Hematopoietic multipotent progenitor cell treated with erythropoietin and hydrocortisone succinate and interleukin-3 and kit ligand, for 17 days (in vitro differentiated cells): ENCODE results near the gene ACSS2.

Source experiments
- DNase-seq: peaks from one replicate; pipeline ENCODE4 v3.0.0-alpha.2; 2015; ENCODE audit warnings: low spot score

The ACSS2 gene

DNA sequence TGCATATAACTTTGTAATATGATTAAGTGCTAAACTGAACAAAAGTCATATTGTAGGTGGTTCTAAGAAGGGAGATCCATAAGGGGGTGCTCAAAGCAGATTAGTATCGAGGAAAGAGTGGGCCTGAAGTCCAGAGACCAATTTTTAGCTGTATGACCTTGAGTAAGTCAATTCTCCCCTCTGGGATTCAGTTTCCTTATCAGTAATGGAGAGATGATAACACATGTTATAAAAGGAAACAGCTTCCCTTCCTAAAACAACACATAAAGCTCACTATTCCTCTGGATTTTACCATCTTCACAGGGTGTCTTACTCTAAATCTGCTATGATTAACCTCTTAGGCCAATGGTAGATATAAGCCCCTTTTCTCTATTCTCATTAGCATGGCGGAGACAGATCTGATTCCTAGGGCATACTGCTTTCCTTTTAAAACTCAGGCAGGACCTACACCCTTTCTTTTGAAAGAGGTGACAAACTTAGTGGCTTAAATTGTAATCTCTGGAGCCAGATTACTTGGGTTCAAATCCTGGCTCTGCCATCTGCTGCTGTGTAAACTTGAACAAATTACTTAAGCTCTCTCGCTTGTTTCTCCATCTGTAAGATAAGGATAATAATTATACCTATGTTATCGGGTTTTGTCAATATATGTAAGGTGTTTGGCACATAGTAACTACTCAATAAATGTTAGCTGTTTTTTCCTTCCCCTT, 39.5 kb downstream of the ACSS2 start:
- DNase-seq: no peak

DNA sequence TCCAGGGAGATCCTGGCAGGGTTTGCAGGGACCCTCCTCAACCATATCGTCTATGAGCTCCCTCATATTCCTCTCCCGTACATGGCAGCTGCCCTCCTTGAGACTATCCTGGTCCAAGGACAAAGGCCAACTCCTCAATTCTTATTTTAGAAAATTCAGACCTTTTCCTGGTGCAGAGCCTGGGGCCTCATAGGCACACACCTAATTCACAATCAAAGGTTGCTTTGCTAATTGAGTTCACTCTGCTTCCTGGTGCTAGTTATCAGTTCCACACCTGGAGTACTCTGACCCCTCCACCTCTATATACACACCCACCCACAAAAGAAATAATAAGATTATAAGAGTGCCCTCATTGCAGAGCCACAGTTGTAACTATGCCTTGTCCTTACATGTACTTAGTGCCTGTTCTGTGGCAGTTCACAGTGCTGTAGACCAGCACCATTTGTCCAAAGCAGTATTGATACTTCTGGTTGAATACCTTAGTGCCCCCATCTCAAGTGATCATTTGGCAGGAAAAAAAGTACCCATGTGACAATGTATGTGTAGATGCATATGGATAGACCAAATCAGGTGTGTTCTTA, 40.5 kb downstream of the ACSS2 start:
- DNase-seq: no peak

DNA sequence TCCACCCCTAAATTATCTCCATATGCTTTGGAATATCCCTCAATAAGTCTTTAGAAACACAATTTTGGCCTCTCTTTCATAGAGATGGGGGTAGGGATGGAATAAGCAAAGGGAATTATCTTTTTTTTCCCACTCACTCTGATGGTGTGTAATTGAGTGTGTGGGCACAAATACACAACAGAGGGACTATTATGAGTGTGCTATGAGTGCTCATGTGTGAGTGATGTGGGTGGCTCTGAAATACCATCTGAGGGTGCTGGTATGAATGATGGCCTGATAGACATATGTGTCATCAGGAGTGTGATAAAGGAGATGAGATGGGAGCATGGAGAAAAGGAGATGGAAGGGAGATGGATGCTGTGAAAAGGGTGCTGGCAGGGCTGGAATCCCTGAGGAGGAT, 43.6 kb downstream of the ACSS2 start:
- DNase-seq: no peak

DNA sequence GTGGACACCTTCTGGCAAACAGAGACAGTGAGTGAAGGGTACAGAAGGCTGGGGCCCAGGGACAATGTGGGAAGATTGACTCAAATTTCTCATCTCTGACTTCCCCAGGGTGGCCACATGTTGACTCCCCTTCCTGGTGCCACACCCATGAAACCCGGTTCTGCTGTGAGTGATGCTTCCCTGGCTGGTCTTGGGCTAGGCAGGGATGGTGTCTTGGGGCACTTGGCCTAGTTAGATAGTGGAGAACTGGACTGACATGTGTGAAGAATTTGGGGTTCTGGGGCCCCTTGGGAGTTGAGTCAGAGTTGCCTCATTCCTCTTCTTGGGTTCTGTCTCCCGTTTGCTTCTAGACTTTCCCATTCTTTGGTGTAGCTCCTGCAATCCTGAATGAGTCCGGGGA, 45.0 kb downstream of the ACSS2 start:
- DNase-seq: no peak

DNA sequence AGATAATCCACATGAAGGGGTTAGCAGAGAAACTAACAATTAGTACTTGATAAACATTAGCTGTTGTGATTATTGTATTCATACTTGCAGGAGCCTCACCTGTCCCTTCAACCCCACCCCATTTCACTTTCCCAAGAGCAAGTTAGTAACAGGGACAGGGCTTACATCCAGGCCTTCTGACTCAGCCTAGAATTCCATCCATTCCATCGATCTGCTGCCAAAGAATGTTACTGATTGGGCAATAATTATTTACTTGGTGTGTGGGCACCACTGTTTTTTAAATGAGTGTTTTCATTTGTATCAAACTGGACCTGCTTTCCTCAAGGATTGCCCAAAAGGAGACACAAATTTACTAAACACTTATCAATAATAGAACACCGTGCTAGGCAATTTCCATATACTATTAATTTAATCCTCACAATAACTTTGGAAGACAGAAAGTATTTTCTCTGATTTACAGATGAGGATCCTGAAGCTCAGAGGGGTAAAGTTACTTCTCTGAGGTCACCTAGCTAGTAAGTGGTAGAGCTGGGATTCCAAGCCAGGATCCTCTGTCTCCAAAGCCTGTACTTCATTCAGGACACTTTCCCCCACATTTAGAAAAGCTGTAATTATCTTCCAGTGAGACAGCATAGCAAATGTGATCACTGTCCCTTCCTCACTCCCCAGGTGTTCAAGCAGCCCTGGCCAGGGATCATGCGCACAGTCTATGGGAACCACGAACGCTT, 46.4 kb downstream of the ACSS2 start:
- DNase-seq: no peak

DNA sequence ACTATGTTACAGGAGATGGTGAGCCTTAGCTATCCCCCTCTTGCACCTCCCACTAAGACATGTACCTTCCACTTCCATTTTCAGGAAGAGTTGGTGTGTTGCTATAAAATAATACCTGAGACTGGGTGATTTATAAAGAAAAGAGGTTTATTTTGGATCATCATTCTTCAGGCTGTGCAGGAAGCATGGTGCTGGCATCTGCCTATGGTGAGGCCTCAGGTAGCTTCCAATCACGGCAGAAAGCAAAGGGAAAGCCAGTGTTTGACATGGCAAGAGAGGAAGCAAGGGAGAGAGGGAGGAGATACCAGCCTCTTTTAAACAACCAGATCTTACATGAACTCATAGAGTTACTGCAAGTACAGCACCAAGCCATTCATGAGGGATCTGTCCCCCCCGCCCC, 47.0 kb downstream of the ACSS2 start:
- DNase-seq: no peak

DNA sequence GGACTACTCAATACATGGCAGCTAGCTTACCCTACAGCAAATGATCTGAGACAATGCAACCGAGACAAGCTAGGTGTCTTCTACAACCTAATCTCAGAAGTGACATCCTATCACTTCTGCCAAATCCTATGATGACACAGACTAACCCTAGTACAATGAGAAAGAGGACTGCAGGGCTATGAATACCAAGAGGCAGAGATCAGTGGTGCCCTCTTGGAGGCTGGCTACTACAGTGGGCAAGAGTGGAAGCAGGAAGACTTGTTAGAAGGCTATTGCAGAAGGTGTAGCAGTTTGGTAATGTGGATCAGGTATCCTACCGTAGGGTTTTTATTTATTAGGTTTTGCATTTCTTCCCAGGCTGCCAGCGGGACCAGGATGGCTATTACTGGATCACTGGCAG, 48.9 kb downstream of the ACSS2 start:
- no peak for DNase-seq

DNA sequence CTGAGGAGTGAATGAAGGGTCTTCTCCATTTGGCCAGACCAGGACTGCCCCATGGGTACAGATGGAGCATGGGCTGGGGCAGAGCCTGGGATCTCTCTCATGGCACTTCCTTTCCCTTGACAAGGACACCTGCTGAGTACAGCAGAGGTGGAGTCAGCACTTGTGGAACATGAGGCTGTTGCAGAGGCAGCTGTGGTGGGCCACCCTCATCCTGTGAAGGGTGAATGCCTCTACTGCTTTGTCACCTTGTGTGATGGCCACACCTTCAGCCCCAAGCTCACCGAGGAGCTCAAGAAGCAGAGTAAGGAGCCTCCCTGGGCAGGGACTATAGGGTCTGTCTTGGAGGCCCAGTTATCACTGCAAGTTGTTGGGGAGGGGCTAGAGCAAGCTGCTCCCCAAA, 49.6 kb downstream of the ACSS2 start:
- no peak for DNase-seq

DNA sequence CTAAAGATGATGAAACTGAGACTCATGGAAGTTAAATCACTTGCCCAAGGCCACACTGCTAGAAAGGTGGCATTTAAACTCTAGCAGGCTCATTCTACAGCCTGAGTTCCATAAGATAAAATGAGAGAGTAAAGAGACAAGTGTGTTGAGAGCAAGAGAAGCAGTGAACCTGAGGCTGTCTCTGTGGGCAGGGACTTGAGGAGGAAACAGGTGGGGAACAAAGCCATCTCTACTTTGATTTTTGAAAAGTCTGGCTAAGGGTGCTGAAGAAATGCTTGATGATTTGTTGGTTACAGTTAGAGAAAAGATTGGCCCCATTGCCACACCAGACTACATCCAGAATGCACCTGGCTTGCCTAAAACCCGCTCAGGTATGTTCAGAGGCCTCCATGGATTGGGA, 50.2 kb downstream of the ACSS2 start:
- DNase-seq: no peak

DNA sequence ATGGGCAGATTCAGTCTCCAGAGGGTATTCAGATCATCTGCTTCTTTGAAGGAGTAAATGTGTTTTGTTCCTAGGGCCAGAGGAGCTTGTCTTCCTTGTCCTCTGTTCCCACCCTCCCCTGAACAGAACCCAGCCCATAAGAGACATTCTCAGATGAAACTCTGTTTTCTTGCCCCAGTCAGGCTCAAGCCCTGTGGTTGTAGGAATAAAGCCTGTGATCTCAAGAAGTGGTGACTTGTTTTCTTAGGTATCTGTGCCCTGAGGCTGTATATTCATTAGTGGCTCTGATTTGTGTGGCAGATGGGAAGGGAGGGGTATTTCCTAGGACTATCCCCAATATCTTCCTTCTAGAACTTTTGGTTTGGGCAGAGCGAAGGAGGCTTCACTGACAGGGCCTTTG, 51.3 kb downstream of the ACSS2 start:
- no peak for DNase-seq

DNA sequence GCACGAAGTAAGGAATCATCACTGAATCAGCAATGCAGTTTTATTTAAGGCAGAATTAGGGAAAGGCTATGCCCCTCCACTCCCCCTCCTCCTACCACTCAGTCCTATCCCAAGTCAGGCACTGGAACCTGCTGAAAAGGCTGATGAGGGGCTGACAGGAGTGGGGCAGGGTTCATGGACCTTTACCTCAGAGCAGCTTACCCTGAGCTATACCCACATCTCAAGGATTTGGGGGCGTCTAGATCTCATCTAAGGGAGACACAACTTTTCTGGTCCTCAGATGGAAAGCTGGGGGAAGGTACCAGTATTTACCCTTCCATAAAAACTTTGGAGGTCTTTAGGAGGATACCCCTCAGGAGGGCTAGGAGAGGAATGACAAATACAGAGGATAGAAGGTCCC, 52.0 kb downstream of the ACSS2 start:
- DNase-seq: no peak

DNA sequence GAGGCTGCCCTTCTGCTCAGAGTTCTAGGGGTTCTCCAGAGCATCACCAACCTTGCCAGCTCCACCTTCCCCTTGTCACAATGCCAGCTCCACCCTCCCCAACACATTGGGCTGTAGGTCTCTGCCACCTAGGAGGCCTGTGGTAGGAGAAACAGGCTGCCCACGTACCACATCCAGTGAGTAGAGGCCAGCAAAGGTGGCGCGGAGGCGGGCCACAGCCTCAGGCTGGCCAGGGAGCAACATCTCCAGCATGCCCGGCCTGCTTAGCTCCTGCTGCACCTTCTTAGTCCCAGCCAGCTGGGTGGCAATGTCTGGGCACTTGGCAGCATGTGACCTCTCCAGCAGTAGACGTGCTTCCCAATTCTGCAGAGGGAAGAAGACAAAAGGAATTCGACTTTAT, 55.4 kb downstream of the ACSS2 start:
- no peak for DNase-seq

DNA sequence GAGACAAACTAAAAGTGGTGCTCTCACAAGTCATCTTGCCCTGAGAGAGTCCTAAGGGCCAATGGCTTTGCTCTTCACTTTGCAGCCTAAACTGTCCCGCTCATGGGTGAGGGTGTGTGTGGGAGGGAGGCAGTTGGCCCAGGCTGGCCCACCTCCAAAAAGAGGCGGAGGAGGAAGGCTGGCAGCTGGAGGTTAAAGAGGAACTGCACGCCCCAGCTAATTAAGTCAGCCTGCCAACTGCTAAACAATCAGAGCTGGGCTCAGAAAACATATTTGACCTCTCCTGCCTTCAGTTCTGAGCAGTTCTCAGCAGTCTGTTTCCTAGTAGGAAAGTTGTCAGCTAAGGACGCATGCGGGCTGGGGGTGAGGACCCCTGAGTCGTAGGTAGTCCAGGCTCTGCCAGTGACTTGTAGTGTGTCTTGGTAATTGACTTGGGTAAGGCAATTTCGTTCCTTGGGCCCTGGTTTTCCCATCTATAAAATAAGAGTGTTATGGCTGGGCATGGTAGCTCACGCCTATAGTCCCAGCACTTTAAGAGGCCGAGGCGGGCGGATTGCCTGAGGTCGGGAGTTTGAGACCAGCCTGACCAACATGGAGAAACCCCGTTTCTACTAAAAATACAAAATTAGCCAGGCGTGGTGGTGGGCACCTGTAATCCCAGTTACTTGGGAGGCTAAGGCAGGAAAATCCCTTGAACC, 62.2 kb downstream of the ACSS2 start:
- DNase-seq: peak; percentile 11

DNA sequence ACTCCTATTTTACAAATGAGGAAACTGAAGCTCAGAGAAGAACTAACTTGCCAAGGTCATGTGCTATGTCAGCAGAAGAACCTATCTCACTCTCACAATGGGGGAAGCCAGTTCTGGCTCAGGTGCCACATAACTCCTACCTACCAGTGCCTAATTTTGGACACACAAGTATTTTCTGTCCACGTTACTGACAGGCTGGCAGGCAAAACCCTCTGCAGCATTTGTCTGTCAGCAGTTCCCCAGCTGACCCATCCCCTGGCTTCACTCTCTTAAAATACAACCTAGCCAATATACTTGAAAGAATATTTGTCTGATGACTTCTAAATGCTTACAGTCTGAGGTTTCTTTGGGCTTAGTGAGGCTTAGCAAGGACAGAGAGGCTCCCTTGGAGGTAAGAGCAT, 63.7 kb downstream of the ACSS2 start:
- DNase-seq: no peak

DNA sequence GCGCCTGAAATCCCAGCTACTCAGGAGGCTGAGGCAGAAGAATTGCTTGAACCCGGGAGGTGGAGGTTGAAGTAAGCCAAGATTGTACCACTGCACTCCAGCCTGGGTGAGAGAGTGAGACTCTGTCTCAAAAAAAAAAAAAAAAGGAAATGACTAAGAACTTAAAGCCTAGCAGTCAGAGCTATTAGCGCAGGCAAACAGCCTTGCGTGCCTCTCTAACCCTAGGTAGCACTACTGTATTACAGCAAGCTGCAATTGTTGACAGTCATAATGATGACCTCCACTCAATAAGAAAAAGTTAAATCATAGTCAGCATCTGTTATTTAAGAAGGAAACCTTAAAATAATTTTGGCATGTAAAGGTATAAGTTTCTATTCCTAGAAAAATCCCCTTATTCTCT, 64.8 kb downstream of the ACSS2 start:
- no peak for DNase-seq

DNA sequence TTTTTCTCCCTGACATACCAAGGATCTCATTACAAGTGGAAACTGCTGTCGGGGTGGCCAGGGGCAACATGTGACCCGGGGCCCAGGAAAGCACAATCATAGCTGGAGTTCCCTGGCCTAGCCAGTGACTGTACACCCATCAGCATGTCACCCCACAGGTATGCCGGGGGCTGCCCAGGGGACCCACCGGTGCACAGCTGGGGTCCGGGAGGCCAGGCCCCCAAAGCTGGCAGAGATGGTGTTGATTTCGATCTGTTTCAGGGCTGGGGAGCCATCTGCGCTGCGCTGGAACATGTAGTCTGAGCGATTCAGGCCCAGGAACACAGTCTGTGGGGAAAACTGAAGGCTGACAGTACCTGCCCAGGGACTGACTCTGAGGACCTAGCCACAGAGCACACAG, 65.9 kb downstream of the ACSS2 start:
- DNase-seq: no peak

DNA sequence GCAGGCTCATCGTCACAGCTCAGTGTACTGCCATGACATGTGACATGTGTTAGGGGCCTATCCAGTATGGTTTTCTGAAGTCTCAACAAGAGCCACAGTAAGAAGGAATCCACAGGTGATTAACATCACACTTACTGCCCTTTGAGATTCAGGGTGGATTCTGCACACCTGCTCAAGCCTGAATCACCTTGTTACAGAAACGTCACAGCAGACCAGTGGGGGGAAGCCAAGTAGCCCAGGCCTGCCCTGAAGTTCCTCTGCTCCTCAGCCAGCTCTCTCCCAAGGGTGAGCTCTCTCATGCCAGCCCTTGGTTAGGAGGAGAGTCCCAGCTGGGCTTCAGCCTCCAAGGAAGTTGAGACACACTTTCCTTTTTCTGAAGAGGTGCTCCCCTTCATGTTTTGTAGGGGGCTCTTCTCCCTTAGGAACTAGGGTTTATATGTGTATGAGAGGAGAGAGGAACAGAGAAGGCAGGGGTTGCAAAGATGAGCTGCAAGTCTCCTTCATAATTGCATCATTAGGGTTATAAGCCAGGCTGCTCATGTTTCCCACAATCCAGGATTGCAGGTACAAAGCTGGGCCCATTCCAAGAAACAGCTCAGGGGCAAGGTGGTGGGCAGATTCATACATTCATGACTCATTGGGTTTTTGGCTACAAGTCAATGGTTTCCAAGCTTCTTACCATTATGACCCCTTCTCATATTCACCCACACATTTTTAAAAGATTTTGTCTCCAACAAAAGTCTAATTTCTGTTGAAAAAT, 67.6 kb downstream of the ACSS2 start:
- DNase-seq: no peak

DNA sequence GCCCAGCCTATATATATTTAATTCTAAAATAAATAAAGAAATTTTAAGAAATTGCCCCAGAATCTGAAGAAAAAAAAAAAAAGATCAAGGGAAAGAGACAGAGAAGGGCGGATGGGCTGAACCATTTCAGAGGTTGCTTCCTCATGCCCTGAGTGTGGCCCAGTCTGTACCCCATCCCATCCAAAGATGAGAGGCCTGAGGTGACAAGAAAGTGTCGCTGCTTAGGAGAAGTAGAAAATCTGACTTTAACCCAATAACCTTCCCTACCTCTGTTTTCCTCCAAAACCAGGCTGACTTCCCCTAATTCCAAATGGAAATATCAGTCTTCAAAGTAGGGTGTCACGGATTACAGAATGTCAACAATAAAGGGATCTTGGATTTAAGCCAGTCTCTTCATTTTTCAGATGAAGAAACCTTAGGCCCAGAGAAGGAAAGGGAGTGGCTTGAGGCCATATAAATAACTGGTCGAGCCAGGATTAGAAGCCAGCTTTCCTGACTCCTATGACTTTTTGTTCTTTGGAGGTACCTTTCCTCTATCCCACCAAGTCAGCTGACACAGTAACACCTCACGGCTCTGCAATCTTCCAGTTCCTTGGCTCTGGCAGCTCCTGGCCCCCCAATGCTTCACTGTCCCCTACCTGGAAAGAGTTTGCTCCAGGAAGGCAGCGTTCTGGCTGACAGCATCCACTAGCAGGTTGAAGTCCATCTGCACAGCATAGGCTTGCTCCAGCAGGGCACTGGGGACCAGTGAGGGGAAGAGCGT, 69.1 kb downstream of the ACSS2 start:
- no peak for DNase-seq

DNA sequence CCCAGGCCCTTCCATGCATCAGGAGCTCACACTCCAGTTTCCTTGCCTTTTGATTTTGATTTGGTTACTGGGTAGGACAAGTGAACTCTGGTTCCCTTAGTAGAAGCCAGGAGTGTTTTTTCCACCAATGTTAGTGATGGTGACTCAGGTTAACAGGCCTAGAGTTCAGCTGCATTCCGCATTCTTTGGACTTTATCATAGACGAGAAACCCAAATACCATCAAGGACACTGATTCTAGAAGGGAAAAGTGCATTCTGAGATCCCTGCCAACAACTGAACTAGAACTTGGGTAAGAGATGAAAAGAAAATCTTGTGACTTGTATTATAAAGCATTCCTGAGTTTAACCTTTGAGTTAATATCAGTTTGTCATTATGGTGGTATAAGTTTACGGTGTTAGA, 70.2 kb downstream of the ACSS2 start:
- no peak for DNase-seq

DNA sequence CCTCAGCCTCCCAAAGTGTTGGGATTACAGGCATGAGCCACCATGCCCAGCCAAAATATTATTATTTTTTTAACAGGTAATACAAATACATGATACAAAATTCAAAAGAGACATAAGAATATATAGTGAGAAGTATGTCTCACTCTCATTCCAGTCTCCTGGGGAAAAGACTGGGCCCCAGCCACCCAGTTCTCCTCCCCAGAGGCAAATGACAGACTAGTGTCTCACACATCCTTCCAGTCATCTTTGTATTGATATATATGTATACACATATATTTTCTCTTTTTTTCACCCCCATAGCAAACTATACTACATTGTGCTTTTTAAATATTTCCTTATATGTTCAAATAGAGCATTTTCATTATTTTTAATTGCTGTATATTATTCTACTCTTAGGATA, 70.9 kb downstream of the ACSS2 start:
- DNase-seq: no peak

DNA sequence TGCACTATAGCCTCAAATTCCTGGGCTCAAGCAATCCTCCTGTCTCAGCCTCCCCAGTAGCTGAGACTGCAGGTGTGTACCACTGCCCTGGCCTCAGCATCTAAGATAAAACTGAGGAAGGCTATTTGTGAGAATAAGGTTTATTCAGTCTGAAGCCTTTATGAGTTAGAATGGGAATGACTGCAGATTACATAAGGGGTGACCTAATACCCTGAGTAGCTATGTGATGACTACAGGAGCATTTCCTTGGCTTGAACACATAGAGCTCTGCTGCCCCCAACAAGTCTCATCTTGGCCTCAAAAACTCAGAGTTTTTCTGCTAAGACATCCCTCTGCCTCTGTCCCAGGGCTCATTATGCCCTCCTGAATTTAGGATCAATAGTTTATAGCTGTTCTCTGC, 71.6 kb downstream of the ACSS2 start:
- DNase-seq: no peak

DNA sequence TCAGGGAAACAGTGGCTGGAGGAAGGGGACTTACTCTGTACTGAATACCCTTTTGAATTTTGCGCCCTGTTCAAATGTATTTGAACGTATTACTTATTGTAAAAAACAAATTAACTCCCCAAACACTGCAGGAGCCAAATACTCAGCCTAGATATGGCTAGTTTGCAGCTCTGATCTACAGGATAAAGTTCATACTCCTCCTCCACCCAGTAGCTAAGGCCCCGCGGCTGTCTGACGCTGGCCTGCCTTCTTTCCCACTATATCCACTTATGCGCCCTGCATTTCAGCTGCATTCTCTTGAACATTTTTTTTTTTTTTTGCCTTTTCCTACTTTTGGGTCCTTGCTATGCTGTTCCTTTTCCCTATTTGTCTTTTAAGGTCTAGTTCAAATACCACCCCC, 72.7 kb downstream of the ACSS2 start:
- DNase-seq: no peak
